ENCODE measurements around the gene NT5C1A. TPM values are rescaled to one million over a fixed set of nuclear protein-coding genes. Genes with fewer than 3 reads are reported as not detected.

The NT5C1A gene
- total and polyA plus RNA-seq, 4 donors: not detected

GRCh38 chr1:39690225-39690624, 18.3 kb upstream of the NT5C1A start:
- peaks cover 0 to 23% (median 7%) of the 10 kb centered on the region in 5 donors for H3K4me1 ChIP-seq (ENCODE audit: control insufficient read depth in 5 of 5, insufficient read depth in 5 of 5, low read length in 5 of 5)
- H3K27ac ChIP-seq (ENCODE audit: low read depth in 1 of 2, low read length in 1 of 2): no peak overlapping the region
- peaks cover 0 to 71% (median 70%) of the 10 kb centered on the region in 3 donors for H3K27me3 ChIP-seq (ENCODE audit: control insufficient read depth in 3 of 3, insufficient read depth in 3 of 3, low read length in 2 of 3)
- ATAC-seq (ENCODE audit: insufficient read depth, low FRiP score) (no peak), DNase-seq (no peak)
- H3K9me3 ChIP-seq (ENCODE audit: control insufficient read depth in 4 of 4, insufficient read depth in 3 of 4, low read length in 3 of 4): no peaks in the 10 kb centered on the region
- H3K9ac ChIP-seq (ENCODE audit: insufficient read depth in 1 of 2, low read length in 2 of 2): no peak overlapping the region
- TF ChIP-seq CTCF (IDR thresholded peaks at IDR 0.05; ENCODE audit: control extremely low read depth, extremely low read depth): no peak
- no peaks in the 10 kb centered on the region for H3K36me3 ChIP-seq (ENCODE audit: control insufficient read depth in 4 of 4, insufficient read depth in 4 of 4, low read length in 4 of 4)
- no peak overlapping the region for H3K4me3 ChIP-seq
- 29 to 54% methylated on average over 2 of the region's 2 CpGs for WGBS, 2 donors

- peaks cover 0 to 74% (median 70%) of the 10 kb centered on the region in 3 donors for H3K27me3 ChIP-seq (ENCODE audit: control insufficient read depth in 3 of 3, insufficient read depth in 3 of 3, low read length in 2 of 3)
- H3K9me3 ChIP-seq (ENCODE audit: control insufficient read depth in 4 of 4, insufficient read depth in 3 of 4, low read length in 3 of 4): no peaks in the 10 kb centered on the region
- DNase-seq: no peak
- no peak overlapping the region for H3K27ac ChIP-seq (ENCODE audit: low read depth in 1 of 2, low read length in 1 of 2)
- ATAC-seq (ENCODE audit: insufficient read depth, low FRiP score): no peak
- no peaks in the 10 kb centered on the region for H3K36me3 ChIP-seq (ENCODE audit: control insufficient read depth in 4 of 4, insufficient read depth in 4 of 4, low read length in 4 of 4)
- no peak overlapping the region for H3K4me3 ChIP-seq
- TF ChIP-seq CTCF (IDR thresholded peaks at IDR 0.05; ENCODE audit: control extremely low read depth, extremely low read depth): no peak
- peaks cover 0 to 23% (median 7%) of the 10 kb centered on the region in 5 donors for H3K4me1 ChIP-seq (ENCODE audit: control insufficient read depth in 5 of 5, insufficient read depth in 5 of 5, low read length in 5 of 5)
- no peak overlapping the region for H3K9ac ChIP-seq (ENCODE audit: insufficient read depth in 1 of 2, low read length in 2 of 2)
Observed at GRCh38 chr1:39689635-39690034, 17.7 kb upstream of the NT5C1A start.

GRCh38 chr1:39689214-39689613, 17.3 kb upstream of the NT5C1A start:
- no peak for TF ChIP-seq CTCF (IDR thresholded peaks at IDR 0.05; ENCODE audit: control extremely low read depth, extremely low read depth)
- H3K9me3 ChIP-seq (ENCODE audit: control insufficient read depth in 4 of 4, insufficient read depth in 3 of 4, low read length in 3 of 4): no peaks in the 10 kb centered on the region
- WGBS, 2 donors: 56 to 60% methylated on average over 2 of the region's 2 CpGs

DNA sequence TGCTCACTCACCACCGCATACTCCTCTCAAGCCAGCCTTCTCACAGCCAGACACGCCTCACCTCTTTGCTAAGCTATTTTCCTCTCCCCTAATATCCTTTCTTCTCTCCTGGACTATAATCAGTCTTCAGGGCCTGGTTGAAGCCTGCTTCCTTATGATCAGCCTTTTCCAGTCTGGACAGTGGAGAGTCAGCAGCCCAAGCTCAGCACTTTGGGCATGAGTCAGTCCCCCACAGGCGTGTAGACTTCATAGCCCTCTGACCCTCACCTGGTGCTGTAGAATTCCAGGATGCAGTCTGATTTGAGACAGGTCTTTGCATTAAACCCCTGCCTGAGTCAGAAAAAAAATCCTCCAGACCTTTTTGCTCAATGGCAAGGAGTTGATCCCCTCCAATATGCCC, 16.8 kb upstream of the NT5C1A start:
- H3K4me1 ChIP-seq (ENCODE audit: control insufficient read depth in 5 of 5, insufficient read depth in 5 of 5, low read length in 5 of 5): peaks cover 0 to 25% (median 7%) of the 10 kb centered on the region in 5 donors
- no peaks in the 10 kb centered on the region for H3K9me3 ChIP-seq (ENCODE audit: control insufficient read depth in 4 of 4, insufficient read depth in 3 of 4, low read length in 3 of 4)
- H3K27ac ChIP-seq (ENCODE audit: low read depth in 1 of 2, low read length in 1 of 2): no peak overlapping the region
- H3K9ac ChIP-seq (ENCODE audit: insufficient read depth in 1 of 2, low read length in 2 of 2): no peak overlapping the region
- WGBS, 2 donors: 77 to 80% methylated on average over 3 of the region's 3 CpGs
- peaks cover 0 to 78% (median 70%) of the 10 kb centered on the region in 3 donors for H3K27me3 ChIP-seq (ENCODE audit: control insufficient read depth in 3 of 3, insufficient read depth in 3 of 3, low read length in 2 of 3)
- ATAC-seq (ENCODE audit: insufficient read depth, low FRiP score): no peak
- no peak for DNase-seq
- TF ChIP-seq CTCF (IDR thresholded peaks at IDR 0.05; ENCODE audit: control extremely low read depth, extremely low read depth): no peak
- H3K4me3 ChIP-seq: no peak overlapping the region
- no peaks in the 10 kb centered on the region for H3K36me3 ChIP-seq (ENCODE audit: control insufficient read depth in 4 of 4, insufficient read depth in 4 of 4, low read length in 4 of 4)

More at GRCh38 chr1:39689214-39689613, 17.3 kb upstream of the NT5C1A start:
- no peak overlapping the region for H3K9ac ChIP-seq (ENCODE audit: insufficient read depth in 1 of 2, low read length in 2 of 2)
- DNase-seq: no peak
- no peak overlapping the region for H3K27ac ChIP-seq (ENCODE audit: low read depth in 1 of 2, low read length in 1 of 2)
- peaks cover 0 to 73% (median 73%) of the 10 kb centered on the region in 3 donors for H3K27me3 ChIP-seq (ENCODE audit: control insufficient read depth in 3 of 3, insufficient read depth in 3 of 3, low read length in 2 of 3)
- H3K4me1 ChIP-seq (ENCODE audit: control insufficient read depth in 5 of 5, insufficient read depth in 5 of 5, low read length in 5 of 5): peaks cover 0 to 23% (median 7%) of the 10 kb centered on the region in 5 donors
- no peaks in the 10 kb centered on the region for H3K36me3 ChIP-seq (ENCODE audit: control insufficient read depth in 4 of 4, insufficient read depth in 4 of 4, low read length in 4 of 4)
- no peak for ATAC-seq (ENCODE audit: insufficient read depth, low FRiP score)
- no peak overlapping the region for H3K4me3 ChIP-seq

Data from lung (tissue), 12 donors.